ENCODE data around the gene SHH.

Gene SHH

DNA sequence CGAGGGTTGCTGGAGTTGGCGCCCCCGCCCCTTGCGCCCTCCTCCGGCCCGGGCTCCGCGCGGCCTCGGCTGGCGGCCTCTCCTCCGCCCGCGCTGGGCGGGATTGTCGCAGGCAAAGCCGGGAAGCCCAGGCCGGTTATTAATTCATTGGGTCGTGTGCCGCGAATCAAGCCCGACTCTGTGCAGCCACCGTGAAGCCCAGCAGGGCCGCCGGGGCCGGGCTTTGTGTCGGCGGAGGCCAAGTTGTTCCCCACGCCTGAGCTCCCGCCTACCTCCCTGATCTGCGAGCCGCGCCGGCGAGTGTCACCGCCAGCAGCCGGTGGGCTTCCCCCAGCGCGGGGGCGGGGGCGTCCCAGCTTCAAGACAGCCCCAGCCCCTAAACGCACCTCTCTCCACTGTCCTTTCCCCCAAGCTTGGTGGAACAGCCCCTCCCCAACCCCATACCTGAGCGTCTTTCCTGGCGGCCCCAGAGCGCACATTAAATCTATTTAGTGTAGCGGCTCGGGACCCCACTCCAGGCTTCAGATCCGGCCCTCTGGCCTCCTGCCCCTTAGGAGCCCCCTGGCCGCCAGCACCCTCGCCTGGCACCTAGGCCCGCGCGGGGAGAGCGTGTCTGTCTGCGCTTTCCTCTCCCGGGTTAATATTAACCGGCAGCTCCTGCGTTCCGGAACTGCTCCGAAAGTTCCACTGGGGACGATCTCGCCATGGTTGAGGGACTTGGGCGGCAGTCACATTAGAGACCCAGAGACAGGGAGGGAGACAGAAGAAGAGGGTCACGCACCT lies 3.5 kb downstream of the SHH start:
- H3K4me3 ChIP-seq (ENCODE audit: low read depth, low read length) = peak overlapping the region; percentile 12
- H3K36me3 ChIP-seq (replicated peaks) = no peaks in the 10 kb centered on the region
- TF ChIP-seq, protein P1, sequence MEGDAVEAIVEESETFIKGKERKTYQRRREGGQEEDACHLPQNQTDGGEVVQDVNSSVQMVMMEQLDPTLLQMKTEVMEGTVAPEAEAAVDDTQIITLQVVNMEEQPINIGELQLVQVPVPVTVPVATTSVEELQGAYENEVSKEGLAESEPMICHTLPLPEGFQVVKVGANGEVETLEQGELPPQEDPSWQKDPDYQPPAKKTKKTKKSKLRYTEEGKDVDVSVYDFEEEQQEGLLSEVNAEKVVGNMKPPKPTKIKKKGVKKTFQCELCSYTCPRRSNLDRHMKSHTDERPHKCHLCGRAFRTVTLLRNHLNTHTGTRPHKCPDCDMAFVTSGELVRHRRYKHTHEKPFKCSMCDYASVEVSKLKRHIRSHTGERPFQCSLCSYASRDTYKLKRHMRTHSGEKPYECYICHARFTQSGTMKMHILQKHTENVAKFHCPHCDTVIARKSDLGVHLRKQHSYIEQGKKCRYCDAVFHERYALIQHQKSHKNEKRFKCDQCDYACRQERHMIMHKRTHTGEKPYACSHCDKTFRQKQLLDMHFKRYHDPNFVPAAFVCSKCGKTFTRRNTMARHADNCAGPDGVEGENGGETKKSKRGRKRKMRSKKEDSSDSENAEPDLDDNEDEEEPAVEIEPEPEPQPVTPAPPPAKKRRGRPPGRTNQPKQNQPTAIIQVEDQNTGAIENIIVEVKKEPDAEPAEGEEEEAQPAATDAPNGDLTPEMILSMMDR (IDR thresholded peaks at IDR 0.05; ENCODE audit: low read depth, low read length, missing control alignments) = no peak
- no peak for DNase-seq
- H3K27me3 ChIP-seq (replicated peaks) = peaks cover 50% of the 10 kb centered on the region
- H3K27ac ChIP-seq = no peak overlapping the region
- in situ Hi-C loops (cut with HindIII; ENCODE audit: low pct_ligation_motif_present, low sequenced_read_pairs) = no loop called here

DNA sequence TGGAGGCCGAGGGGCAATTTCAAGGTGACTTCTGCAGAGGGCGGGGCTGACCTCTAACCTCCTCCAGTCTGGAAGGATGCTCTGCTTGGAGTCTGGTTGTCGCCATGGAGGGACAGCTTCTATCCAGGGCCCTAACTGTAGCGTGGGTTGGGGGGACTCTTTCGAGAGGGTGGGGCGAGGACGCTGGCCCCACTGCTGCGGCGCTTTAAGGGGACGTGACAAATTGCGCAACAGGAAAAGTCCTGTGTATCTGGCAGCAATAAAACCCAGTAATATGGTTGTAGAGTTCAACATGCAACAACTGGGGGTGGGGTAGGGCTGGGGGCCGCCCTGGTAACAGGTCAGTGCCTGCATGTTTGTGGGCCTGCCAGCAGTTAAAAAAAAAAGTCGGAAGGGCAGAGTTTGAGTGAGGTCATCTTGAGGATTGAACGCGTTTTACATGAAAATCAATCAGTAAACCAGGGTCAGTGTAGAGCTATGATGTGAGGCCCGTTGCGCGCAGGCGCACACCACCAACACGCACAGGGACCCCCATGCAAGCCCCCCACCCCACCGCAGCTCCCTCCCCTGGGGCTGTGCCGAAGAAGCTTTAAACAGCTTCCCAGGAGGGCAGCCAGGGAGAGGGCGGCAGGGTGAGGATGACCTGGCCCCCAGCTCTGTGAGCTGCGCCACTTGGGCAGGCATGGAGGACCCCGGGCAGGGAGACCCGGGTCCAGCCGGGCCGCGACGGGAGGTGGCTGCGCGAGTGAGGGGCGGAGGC lies 4.3 kb downstream of the SHH start:
- in situ Hi-C loops (cut with HindIII; ENCODE audit: low pct_ligation_motif_present, low sequenced_read_pairs) = no loop called here
- peaks cover 52% of the 10 kb centered on the region for H3K27me3 ChIP-seq (replicated peaks)
- H3K4me3 ChIP-seq (ENCODE audit: low read depth, low read length) = no peak overlapping the region
- TF ChIP-seq, protein P1 (IDR thresholded peaks at IDR 0.05; ENCODE audit: low read depth, low read length, missing control alignments) = no peak
- no peaks in the 10 kb centered on the region for H3K36me3 ChIP-seq (replicated peaks)
- H3K27ac ChIP-seq = no peak overlapping the region
- DNase-seq = no peak

DNA sequence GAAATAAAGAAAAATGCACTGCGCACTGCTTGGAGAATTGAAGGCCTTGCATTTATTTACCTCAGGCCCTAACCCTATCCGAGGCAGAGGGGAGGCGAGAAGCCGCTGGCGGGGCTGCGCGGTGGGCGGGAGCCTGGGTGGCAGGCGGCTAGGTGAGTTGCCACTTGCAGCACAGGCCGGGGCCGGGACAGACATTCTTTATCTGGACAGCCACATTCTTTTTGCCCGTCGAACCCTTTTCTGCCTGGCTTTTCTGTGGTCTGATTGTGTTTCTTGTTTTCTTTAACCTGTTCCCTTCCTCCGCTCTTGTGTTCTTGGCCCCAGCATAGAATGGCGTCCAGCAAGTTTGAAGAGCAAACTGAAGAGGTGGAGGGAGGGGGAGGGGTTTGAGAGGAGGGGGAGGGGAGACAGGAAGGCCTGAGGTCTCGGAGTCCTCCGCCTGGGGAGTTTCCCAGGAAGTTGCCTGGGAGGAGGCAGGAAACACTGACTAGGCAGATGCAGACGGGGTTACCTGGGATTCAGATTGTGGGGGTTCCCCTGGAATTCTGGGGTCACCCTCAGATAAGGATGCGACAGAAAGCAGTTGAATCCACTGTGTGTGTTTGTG lies 5.1 kb downstream of the SHH start:
- Histone ChIP-seq H3K27me3 (replicated peaks) (peaks cover 54% of the 10 kb centered on the region), H3K27ac (no peak overlapping the region), H3K4me3 (ENCODE audit: low read depth, low read length) (no peak overlapping the region), H3K36me3 (replicated peaks) (no peaks in the 10 kb centered on the region)
- TF ChIP-seq, protein P1 (IDR thresholded peaks at IDR 0.05; ENCODE audit: low read depth, low read length, missing control alignments) = no peak
- DNase-seq = no peak
- in situ Hi-C loops (cut with HindIII; ENCODE audit: low pct_ligation_motif_present, low sequenced_read_pairs) = no loop called here

DNA sequence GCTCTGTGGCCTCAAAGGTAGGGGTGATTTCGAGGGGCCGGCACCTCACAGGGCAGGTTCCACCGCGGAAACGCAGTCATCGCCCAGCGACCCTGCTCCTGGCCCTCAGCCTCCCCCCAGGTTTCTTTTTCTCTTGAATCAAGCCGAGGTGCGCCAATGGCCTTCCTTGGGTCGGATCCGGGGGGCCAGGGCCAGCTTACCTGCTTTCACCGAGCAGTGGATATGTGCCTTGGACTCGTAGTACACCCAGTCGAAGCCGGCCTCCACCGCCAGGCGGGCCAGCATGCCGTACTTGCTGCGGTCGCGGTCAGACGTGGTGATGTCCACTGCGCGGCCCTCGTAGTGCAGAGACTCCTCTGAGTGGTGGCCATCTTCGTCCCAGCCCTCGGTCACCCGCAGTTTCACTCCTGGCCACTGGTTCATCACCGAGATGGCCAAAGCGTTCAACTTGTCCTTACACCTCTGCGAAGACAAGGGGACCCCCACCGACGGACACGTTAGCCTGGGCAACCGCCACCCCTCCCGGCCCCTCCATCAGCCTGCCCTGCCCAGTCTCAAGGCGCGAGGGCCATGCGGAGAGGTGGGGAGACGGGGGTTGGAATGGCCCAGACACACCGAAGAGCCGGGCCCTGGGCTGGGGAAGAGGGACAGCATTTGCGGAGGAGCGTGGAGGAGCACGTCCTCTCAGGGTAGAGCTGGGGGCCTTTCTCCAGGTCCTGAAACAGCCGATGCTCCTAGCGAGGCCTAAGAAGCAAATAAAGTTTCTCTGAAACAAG lies 6.0 kb downstream of the SHH start:
- TF ChIP-seq, protein P1 (IDR thresholded peaks at IDR 0.05; ENCODE audit: low read depth, low read length, missing control alignments) = peak; percentile 39
- peaks cover 48% of the 10 kb centered on the region for H3K27me3 ChIP-seq (replicated peaks)
- peak overlapping the region; percentile 5 for H3K4me3 ChIP-seq (ENCODE audit: low read depth, low read length)
- no peak for DNase-seq
- in situ Hi-C loops (cut with HindIII; ENCODE audit: low pct_ligation_motif_present, low sequenced_read_pairs) = no loop called here
- no peak overlapping the region for H3K27ac ChIP-seq
- no peaks in the 10 kb centered on the region for H3K36me3 ChIP-seq (replicated peaks)

DNA sequence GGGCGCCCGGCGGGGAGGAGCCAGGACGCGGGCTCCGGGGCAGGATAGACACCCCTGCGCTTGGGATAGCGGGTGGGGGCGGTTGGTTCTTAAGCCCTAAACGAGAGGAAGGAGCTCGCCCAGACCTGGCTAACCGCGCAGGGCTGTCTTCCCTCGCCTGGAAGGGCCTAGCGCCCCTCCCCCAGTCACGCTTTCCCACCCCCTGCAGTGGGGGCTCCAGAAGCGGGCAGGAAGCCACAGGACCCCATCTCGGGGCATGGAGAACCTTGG lies 6.5 kb downstream of the SHH start:
- H3K27me3 ChIP-seq (replicated peaks) = peaks cover 43% of the 10 kb centered on the region
- in situ Hi-C loops (cut with HindIII; ENCODE audit: low pct_ligation_motif_present, low sequenced_read_pairs) = no loop called here
- TF ChIP-seq, protein P1 (IDR thresholded peaks at IDR 0.05; ENCODE audit: low read depth, low read length, missing control alignments) = no peak
- H3K36me3 ChIP-seq (replicated peaks) = no peaks in the 10 kb centered on the region
- H3K4me3 ChIP-seq (ENCODE audit: low read depth, low read length) = peak overlapping the region; percentile 45
- no peak for DNase-seq
- H3K27ac ChIP-seq = no peak overlapping the region

Measured in brain microvascular endothelial cell (primary cell).